Activated CD4-positive, alpha-beta T cell treated with anti-CD3 and anti-CD28 coated beads for 1 hour (primary cell): ENCODE results near the gene P3H3.
"Not testable (repeated sequence)": the region's sequence is repeated elsewhere in the genome, so short reads cannot be mapped to it uniquely, and the experiment has no call there.

Experiments used
- DNase-seq: peaks from one replicate; pipeline ENCODE4 v3.0.0-alpha.2; 2020

The P3H3 gene

DNA sequence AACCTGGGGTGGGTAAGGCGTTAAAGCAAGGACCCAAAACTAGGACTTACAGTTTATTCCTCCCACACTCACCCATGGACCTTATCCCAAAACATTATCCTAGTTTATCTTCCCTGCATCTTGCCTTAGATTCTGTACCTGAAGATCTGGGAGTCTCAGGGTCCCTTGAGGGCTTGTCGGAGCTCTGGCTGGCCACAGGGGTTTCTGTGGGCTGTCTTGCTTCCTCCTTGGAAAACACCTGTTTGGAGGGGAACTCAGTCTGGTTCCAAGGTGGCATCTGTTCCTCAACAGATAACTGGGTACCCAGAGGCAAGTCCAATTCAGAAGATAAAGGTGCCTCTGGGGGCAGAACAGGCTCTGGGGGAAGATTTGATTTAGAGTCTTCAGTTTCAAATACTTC is 21.2 kb downstream of the P3H3 start:
- DNase-seq: no peak

DNA sequence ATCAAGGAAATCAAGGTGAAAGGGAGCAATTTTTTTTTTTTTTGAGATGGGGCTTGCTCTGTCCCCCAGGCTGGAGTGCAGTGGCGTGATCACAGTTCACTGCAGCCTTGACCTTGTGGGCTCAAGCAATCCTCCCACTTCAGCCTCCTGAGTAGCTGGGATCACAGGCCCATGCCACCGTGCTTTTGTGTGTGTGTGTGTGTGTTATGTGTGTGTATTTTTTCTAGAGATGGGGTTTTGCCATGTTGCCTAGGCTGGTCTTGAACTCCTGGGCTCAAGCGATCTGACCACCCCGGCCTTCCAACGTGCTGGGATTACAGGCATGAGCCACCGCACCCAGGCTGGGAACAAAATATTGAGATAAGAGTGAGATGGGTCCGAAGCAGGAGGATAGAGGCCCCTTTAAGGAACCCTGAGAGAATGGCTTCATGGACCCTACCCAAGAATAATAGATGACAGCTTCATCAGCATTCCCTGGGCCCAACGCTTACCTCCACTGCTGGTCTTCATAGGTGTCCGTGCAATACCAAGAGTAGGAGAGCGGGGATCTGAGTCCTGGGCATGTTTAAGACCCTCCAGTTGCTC is 21.9 kb downstream of the P3H3 start:
- no peak for DNase-seq

GRCh38 chr12:6850796-6851152 is 22.6 kb downstream of the P3H3 start:
- DNase-seq: no peak

DNA sequence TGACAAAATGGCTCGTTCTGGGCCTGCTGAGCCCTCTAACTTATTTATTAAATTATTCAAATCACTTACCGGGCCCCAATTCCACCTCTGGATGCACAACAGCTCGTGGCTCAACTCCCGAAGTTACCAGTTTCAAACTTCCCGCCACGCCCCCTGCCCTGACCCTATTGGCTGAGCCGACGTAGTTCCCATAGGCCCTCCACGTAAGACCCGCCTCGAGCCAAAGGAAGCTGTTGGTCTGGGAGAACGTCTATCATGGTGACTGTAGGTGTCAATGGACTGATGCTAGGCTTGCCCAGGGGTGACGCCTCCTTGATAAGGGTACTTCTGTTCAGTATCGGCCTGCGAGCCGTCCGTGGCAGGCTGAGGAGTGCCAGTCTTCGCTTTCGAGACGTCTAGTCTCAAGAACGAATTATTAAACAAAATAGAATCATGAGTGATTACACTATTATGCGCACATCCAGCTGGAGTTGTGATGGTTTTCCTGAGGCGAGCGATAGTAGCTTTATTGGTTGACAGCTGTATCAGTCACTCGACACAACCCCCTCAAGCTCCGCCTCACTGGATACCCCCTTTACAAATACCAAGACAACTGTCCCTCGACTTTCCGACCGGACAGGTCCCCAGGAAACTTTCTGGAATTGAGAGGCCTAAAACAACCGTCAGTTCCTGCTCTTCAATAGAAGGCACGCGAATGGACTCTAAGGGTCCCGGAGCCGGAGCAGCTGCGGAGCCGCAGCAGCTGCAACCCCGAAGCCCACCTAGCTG is 23.1 kb downstream of the P3H3 start, which contains the start of gene CDCA3:
CDCA3 (minus strand) TSS at position 134 of the 768 bp plus-strand sequence. CDS start 334 bp downstream, outside the sequence.
- peak; percentile 82 for DNase-seq

DNA sequence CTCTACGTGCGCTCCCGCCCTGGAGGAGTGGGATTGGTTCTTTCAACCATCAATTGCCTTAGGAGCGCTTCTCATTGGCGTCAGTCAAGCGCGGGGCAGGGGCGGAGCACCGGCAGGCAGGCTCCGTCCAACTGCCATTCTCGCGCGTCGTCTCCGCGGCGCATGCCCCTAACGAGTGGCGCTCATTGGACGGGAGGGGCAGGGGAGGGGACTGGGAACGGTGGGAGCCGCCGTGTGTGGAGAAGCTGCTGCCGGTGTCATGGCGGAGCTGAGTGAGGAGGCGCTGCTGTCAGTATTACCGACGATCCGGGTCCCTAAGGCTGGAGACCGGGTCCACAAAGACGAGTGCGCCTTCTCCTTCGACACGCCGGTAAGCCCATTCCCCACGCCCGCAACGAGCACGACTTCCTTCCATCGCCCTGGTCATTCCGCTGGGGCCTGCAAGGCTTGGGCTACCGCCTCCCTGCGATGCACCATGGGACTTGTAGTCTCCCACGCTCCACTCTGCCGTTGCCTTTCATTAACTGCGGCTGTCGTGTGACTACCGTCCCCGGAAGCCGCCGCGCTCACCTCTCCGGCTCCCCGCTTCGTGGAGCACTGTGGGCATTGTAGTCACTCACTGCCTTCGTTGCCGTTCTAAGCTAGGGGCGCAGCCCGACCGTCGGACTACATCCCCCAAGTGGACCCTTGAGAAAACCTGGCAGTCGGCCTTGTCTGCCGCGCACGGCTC is 23.9 kb downstream of the P3H3 start, which contains the start of gene USP5:
USP5 (plus strand) TSS at position 230 of the 730 bp plus-strand sequence; CDS start at position 260, 30 bp downstream.
- DNase-seq: peak; percentile 97

GRCh38 chr12:6852651-6853354 is 24.6 kb downstream of the P3H3 start:
- DNase-seq: peak; percentile 41

DNA sequence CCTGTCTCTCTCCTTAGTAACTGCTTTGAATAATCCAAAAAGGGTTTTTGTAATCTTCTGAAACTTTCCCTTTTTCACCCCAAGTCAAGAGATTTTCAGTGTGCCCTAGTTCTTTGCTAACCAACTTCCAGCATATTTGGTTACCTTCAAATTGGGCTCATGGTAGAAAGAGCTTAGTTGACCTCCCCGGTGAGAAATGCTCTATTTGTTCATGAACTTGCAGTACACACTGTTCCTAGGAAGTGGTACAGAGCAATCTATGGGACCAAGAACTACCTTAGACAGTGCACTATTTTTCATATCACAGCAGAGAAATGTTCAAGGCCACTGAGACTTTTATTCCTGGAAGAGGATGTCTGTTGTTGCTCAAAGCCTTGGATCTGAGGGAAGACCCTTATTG is 25.4 kb downstream of the P3H3 start:
- no peak for DNase-seq

DNA sequence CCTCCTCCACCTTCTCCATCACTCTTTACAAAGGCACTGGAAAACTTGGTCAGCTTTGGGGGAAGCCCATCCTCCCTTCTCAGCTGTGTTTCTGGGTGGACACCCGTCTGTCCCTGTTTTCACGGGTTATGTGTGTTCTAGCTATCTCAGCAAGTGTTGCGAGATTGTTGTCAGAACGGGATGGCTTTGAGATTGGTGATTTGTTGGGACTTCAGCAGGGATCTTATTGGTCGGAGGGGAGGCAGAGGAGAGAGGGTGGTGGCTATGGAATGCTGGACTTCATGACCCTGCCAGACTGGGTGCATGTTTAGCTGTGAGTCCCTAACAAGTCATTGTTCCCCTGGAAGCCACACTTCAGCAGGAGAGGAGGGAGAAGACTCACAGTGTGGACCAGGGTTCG is 25.8 kb downstream of the P3H3 start:
- no peak for DNase-seq

GRCh38 chr12:6855322-6855721 is 27.1 kb downstream of the P3H3 start:
- DNase-seq: no peak

DNA sequence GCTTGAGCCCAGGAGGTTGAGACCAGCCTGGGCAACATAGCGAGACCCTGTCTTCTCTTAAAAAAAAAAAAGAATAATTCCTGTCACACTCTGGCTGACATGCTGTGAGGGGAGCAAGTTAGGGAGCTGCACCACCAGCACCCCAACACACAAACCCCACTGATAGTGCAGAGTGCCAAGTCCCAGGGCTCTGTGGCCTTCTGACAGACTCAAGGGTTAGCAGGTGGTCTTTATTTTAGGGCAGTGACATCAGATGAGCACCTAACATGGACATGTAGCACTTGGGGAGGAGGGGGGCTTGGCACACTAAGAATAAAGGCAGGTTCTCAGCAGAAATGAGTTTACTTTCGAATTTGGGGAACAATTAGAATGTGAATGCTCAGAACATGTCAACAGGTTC is 30.6 kb downstream of the P3H3 start:
- no peak for DNase-seq

GRCh38 chr12:6860116-6860515 is 31.9 kb downstream of the P3H3 start:
- DNase-seq: no peak

GRCh38 chr12:6860942-6861341 is 32.7 kb downstream of the P3H3 start:
- DNase-seq: no peak

DNA sequence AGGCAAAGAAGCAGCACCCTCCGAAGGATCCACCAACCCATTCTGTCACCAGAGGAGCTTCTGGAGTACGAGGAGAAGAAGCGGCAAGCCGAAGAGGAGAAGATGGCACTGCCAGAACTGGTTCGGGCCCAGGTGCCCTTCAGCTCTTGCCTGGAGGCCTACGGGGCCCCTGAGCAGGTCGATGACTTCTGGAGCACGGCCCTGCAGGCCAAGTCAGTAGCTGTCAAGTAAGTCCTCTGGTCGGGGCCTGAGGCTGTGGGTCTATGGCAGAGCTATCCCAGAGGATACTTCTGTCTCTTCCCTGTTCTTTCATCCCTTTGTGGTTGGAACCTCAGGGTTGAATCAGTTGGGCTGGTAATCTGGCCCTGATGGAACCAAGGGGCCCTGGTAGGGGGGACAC is 33.2 kb downstream of the P3H3 start:
- no peak for DNase-seq

DNA sequence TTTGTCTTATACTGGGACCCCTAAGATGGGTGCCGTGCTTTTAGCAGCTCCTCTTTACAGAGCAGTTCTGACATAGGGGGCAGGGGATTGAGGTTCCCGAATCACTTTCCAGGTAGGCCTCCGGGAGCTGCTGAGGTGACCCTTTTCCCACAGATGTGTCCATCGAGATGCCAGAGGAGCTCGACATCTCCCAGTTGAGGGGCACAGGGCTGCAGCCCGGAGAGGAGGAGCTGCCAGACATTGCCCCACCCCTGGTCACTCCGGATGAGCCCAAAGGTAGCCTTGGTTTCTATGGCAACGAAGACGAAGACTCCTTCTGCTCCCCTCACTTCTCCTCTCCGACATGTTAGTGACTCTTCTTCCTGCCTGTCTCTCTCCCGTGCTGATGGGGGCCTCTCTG is 34.8 kb downstream of the P3H3 start:
- DNase-seq: no peak

- no peak for DNase-seq
These were observed 35.5 kb downstream of the P3H3 start for GRCh38 chr12:6863586-6864321.

GRCh38 chr12:6865307-6865706 is 37.1 kb downstream of the P3H3 start:
- not testable (repeated sequence) for DNase-seq

DNA sequence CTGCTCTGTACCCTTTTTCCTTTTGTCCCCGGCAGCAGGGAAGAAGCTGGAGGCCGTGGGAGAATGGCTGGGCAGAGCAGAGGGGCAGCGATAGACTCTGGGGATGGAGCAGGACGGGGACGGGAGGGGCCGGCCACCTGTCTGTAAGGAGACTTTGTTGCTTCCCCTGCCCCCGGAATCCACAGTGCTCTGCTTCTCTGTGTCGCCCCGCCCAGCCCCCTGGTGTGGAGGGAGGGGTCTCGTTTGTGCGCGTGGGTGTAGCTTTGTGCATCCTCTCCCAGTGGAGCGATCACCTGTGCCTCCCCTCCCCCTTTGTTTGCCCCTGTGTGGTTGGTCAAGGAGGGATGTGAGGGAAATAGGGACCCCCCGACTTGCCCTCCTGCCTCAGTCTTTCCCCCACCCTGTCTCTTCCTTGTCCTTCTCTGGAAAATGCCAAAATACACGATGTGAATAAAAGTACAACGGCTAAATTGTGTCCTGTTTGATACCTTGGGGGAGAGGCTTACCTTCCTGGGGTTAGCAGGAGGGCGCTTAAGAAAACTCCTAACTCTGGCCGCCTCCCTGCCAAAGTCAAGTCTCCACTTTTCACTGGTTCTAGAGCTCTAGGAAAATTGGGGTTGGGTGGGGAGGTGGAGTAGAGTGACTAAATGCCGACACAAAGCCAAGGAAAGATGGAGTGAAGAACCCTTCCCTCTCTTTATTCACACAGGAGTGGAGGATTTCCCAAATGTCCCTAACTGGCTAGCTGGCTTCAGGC is 38.1 kb downstream of the P3H3 start:
- DNase-seq: no peak

GRCh38 chr12:6866920-6867412 is 38.8 kb downstream of the P3H3 start:
- no peak for DNase-seq

DNA sequence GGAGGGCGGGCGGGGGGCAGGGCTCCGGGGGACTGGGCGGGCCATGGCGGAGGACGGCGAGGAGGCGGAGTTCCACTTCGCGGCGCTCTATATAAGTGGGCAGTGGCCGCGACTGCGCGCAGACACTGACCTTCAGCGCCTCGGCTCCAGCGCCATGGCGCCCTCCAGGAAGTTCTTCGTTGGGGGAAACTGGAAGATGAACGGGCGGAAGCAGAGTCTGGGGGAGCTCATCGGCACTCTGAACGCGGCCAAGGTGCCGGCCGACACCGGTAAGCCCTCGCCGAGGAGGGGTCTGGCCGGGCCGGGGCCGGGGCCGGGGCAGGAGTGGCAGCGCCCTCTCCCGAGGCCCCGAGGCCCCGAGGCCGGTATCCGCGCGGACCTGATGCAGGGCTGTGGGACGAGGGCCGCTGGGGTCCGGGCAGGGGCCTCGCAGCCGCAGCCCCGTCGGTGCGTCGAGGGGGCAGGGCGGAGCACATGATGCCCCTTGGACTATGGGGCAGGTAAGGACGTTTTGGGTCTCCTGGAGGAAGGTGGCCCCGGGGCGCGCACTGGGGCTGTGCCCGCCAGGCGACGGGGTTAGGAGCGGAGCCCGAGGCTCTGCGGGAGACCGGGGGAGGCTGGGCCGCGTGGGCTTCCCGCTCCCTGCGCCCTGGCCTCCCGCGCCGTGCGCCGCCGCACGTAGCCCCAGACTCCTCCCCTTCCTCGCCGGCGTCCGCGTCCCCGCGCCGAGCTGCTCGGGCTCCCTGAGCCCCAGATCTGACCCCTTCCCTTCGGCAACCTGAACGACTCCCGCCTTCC is 39.4 kb downstream of the P3H3 start, which contains the start of gene TPI1:
TPI1 (plus strand) TSS at position 119 of the 798 bp plus-strand sequence; CDS start at position 155, 36 bp downstream.
- peak; percentile 72 for DNase-seq
